GM19395 (cell line): ENCODE data around the gene ZNF524.
"Not testable (repeated sequence)": the region's sequence is repeated elsewhere in the genome, so short reads cannot be mapped to it uniquely, and the experiment has no call there.

Experiments
- ATAC-seq: cut with Tn5 transposase; IDR thresholded peaks from one replicate; pipeline ENCODE4 v1.9.1; 2021; ENCODE audit warnings: mild to moderate bottlenecking, moderate library complexity; ENCODE audit not compliant: unreplicated experiment

The ZNF524 gene, protein sequence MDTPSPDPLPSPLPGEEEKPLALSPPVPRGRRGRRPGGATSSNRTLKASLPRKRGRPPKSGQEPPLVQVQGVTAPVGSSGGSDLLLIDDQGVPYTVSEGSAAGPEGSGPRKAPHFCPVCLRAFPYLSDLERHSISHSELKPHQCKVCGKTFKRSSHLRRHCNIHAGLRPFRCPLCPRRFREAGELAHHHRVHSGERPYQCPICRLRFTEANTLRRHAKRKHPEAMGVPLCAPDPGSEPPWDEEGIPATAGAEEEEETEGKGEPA

DNA sequence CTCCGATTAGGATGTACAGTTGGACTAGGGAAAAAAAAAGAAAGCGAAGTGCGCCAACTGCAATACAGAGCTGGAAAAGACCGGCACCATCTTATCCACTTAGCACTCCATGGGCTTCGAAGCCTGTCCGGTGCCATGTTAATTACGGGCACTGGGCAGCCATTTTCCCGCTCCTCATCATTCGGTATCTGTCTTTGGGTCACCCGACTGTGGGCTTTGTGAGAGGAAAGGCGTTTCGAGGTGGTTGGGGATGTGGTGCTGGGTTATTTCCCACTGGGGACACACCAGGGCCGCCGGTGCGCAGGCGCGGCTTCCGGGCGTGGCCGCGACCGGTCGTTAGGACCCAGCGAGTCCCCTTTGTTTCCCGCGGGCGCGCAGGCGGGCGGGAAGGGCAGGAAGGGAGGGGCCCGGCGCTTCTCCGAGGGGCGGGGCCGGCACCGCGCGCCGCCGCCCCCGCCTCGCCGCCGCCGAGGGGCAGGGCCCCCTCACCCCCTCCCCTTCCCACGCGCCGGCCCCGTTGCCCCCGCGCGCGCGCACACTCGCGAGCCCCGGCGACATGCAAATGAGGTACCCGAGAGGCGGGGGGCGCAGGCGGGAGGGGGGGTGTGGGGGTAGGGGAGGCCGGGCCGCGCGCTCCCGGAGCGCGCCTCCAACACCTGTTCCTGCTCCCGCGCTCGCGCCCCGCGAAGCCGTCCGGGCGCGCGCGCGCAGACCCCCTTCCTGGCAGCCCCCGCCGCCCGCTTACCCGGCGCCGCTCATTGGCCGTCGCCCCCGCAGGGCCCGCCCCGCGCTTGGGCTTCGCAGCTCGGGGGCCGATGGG, at the start of gene ZNF524:
TSS of gene ZNF524 (plus strand) at position 447 of the 820 bp plus-strand sequence. CDS start 1,825 bp downstream, outside the sequence.
- ATAC-seq = peak; percentile 58

DNA sequence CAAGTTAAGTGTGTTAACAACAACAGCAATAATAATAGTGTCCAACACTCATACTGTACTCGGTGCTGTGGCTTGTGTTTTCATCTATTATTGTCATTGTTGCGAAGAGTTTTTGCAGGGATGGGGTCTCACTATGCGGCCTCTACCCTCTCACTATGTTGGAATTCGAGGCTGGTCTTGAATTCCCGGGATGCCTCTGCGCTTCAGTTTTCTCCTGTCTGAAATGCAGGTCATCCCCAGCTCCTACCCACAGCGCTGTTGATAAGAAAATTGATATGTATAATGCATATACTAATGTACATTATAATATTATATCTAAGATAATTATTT, 49.8 kb upstream of the ZNF524 start:
- ATAC-seq = no peak

DNA sequence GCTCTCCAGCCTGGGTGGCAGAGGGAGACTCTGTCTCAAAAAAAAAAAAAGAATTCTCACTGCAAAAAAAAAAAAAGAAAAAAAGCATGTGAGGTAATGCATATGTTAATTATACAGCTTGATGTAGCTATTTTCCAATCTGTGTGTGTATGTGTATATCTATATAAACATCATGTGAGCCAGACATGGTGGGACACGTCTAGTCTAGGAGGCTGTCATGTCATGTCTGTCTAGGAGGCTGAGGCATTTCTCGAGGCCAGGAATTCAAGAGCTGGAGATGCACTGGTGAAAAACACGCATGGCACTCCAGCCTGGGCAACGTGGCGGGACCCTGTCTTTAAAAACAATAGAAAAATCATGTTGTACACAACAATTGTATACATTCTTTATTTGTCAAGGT, 47.9 kb upstream of the ZNF524 start:
- no peak for ATAC-seq

DNA sequence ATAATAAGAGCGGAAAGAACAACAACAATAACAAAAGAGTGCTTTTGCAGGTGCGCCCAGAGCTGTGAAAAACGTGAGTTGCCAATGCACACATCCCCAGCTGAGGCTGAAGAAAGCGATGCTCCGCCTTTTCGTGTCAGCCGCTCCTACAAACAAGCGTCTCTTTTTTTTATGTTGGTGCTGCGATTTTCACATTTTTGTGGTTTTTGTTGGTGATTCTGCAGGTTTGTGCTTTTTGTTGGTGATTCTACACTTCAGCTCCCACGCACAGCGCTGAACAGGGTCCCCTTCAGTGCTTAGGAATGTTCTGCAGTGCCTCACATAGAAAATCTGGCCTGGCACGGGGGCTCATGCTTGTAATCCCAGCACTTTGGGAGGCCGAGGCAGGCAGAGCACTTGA, 47.5 kb upstream of the ZNF524 start:
- no peak for ATAC-seq

DNA sequence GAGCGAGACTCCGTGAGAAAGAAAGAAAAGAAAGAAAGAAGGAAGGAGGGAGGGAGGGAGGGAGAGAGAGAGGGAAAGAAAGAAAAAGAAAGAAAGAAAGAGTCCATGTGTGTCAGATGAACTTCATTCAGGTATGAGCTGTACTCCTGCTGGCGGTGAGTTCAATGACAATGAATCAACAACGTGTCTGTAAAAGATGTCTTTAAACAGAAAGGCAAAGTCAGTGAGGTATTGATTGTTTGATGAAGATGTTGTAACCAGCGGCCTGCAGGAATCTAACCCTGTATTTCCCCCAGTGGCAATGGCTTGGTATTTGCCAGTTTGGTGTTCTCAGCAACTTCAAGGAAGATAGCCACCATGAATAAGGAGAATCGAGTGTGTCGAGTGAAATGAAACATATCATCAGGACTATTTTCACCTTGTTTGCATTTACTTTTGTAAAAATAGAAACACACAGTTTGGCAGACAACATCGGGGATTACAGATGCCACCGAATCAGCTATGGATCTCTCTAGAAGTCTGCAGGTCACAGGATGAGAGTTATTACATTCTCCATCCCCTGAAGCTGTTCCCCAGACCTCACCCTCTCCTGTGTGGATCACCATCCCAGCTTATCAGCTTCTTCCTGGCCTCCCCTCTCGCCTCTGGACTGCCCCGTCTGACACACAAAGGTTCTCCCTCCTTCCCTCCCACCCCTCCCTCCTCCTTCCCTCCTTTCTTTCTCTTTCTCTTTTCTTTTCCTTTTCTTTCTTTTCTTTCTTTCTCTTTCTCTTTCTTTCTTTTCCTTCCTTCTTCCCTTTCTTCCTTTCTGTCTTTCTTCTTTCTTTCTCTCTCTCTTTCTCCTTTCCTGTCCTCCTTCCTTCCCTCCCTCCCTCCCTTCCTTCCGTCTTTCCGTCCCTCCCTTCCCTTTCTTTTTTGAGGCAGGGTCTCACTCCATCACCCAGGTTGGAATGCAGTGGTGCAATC, 46.6 kb upstream of the ZNF524 start:
- ATAC-seq = no peak

DNA sequence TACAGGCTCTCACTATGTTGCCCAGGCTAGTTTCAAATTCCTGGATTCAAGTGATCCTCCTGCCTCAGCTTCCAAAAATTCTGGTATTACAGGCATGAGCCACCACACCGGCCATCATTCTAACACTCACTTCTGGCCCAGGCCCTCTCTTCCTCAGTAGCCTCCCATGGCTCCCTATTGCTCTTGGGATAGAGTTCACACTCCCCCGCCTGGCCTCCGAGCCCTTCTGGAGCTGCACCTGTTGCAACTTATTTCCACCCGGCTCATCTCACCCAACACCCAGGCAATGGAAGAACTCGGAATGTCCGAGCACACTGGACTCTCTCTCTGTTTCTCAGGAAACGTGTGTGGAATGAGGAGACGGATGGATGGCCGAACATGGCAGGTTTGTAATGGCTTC, 45.8 kb upstream of the ZNF524 start:
- no peak for ATAC-seq

DNA sequence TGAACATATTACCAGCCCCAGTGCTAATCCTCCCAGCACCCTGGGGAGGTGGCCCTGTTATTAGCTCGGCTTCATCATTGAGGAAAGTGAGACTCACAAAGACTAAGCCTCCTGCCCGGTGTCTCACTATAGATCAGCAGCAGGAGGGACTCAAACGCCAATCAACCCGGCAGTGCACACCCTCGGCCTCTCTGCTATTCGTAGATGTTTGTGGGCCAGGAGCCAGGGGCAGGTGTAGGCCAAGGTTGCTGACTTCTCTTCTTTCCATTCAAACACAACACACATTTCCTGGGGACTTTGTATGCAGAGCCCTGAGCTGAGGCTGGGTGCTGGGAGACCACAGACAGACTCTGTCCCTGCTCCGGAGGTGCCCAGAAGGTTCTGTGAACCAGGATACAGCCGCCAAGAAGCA, 45.3 kb upstream of the ZNF524 start:
- ATAC-seq = no peak

DNA sequence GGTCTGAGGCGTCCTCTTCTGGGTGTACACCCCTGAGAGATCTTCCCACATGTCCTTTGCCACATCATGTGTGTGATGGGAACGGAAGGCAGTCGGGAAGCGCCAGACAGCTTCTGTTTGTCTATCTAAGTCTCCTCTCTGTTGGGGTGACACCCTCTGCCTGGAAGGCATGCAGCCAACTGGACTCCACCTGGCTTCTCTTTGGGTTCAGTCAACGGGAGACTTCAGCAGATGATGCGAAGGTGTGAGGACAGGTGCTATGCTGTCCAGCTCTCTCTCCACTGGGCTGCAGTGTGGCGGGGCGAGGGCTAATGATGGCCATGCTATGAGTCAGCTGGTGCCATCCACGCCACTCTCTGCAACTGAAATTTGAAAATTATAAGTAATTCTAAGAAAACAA, 40.4 kb upstream of the ZNF524 start:
- ATAC-seq = no peak

DNA sequence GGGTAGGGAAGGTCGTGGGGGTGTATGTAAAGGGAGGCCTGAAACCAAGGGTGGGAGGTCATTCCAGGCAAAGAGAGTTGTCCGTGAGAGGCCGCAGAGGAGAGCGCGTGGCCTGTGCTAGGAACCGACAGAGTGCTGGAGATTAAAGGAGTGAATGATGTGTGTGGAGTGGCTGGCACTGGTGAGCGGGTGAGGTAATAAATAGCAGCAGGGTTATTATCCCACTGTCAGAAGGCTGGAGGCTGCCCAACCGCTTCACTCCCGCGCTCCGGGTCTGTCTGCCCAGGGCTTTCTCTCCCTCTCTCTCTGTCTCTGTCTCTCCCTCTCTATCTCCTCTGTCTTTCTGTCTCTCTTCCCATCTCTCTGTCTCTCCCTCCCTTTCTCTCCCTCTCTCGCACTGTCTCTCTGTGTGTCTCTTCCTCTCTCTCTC, 36.8 kb upstream of the ZNF524 start:
- ATAC-seq = no peak

DNA sequence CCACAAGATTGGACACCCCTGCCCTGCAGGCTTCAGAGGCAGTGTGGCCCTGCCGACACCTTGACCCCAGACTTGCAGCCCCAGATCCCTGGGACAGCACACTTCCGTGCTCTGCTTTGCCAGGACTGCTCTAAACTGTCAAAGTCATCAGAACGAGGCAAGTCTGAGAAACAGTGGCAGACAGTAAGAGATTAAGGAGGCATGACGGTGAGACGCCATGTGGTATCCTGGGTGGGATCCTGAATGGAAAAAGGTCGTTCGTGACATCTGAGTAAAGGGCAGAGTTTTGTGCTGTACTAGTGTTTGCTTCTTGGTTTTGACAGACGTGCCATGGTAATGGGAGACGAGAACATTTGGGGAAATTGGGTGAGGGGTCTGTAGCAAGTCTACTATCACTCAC, 33.3 kb upstream of the ZNF524 start:
- no peak for ATAC-seq

DNA sequence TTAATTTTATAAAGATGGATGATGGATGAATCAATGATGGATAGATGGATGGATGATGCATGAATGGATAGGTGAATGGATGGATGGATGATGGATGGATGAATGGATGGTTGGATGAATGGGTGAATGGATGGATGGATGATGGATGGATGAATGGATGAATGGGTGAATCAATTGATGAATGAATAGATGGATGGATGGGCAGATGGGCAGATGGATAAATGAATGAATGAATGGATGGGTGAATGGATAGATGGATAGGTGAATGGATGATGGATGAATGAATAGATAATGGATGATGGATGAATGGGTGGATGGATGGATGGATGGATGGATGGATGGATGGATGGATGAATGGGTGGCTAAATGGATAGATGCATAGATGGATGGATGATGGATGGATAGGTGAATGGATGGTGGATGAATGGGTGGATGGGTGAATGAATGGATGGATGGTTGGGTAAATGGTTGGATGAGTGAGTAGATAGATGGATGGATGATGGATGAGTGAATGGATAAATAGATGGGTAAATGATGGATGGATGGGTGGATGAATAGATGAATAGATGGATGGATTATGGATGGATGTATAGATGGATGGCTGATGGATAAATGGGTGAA, 32.3 kb upstream of the ZNF524 start:
- no peak for ATAC-seq

DNA sequence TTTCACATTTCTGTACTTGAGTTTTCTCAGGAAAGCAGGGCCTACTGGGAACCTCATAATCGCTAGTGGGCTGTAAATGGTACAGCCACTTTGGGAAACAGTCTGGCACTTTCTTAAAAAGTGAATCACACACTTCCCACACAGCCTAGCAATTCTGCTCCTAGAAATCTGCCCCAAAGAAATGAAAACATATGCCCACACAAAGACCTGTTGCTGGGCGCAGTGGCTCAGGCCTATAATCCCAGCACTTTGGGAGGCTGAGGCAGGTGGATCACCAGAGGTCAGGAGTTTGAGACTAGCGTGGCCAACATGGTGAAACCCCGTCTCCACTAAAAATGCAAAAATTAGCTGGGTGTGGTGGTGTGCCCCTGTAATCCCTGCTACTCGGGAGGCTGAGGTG, 30.6 kb upstream of the ZNF524 start:
- not testable (repeated sequence) for ATAC-seq

DNA sequence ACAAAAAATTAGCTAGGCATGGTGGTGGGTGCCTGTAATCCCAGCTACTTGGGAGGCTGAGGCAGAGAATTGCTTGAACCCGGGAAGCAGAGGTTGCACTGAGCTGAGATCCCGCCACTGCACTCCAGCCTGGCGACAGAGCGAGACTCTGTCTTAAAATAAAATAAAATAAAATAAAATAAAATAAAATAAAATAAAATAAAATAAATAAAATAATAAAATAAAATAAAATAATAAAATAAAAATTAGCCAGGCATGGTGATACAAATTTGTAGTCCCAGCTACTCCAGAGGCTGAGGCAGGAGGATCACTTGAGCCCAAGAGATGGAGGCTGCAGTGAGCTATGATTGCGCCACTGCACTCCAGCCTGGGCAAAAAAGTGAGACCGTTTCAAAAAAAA, 26.2 kb upstream of the ZNF524 start:
- not testable (repeated sequence) for ATAC-seq

DNA sequence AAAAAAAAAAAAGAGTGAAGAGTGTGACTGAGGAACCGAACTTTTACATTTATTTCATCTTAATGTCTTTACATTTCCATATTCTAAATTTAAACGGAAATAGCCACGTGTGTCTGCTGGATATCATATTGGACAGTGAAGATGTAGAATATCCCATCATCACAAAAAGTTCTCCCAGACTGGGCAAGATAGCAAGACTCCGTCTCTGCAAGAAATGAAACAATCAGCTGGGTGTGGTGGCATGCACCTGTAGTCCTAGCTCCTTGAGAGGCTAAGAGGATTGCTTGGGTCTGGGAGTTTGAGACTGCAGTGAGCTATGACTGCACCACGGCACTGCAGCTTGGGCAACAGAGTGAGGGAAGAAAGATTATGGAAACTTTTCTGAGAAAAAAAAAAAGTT, 23.3 kb upstream of the ZNF524 start:
- ATAC-seq = no peak

DNA sequence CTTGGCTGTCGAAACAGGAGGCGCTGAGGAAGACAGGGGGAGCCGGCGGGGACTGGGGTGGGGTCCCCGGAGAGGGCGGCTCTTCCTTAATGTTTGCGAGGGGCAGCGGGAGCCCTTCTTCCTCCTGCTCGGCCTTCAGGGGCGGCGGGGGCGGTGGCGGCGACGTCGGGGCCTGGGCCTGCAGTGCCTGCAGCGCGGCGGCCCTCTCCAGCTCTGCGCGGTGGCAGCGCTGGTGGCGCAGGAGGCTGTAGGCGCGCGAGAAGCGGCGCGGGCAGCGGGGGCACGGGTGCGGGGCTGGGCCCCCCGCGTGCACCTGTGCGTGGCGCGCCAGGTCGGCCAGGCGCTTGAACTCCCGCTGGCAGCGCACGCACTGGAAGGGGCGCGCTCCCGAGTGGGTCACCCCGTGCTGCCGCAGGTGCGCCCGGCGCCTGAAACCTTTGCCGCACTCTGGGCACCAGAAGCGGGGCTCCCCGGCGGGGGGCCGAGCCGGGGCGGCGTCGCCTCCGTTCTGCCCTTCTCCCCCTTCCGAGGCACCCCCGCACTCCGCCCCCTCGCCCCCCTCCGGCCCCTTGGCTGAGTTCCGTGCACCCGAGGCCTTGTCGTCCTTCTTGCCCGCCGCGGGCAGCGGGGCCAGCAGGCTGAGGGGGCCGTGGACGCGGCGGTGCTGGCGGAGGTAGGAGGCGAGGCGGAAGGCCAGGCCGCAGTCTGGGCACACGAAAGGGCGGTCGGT, 21.9 kb upstream of the ZNF524 start:
- no peak for ATAC-seq

DNA sequence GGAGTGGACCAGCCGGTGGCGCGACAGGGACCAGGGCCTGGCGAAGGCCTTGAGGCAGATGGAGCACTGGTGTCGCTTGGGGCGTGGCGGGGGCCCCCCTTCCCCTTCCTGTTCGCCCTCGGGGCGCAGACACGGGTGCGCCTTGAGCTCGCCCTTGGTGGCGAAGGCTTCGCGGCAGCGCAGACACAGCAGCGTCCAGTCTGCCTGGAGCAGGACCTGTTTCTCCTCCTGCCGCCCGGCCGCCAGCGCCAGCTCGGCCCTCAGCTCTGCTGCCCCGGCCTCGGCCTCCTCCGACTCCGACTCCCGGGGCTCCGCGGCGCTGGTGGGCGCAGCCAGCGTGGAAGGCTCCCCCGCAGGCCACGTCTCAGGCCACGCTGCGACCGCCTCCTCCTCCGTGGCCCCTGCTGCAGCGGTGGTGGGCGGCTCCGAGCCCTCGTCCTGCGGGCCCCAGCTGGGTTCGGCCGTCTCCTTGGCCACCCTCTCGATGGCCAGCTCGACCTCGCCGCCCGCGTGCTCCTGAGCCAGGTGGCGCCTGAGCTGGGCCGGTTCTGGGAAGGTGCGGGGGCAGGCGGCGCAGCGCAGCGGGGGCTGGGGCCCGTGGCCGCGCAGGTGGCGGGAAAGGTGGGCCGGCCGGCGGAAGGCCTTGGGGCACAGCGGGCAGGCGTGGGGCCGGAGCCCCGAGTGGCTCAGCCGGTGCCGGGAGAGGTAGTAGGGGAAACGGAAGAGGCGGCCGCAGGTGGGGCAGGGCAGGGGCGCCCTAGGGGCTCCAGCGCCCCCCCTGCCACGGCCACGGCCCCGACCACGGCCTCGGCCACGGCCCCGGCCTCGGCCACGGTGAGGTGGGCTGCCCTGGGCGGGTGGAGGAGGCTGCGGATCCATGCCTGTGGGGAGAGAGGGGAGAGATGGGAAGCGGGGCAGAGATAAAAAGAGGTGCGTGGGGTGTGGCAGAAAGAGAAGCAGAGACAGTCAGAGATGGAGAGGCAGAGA, 21.0 kb upstream of the ZNF524 start:
- ATAC-seq = no peak

DNA sequence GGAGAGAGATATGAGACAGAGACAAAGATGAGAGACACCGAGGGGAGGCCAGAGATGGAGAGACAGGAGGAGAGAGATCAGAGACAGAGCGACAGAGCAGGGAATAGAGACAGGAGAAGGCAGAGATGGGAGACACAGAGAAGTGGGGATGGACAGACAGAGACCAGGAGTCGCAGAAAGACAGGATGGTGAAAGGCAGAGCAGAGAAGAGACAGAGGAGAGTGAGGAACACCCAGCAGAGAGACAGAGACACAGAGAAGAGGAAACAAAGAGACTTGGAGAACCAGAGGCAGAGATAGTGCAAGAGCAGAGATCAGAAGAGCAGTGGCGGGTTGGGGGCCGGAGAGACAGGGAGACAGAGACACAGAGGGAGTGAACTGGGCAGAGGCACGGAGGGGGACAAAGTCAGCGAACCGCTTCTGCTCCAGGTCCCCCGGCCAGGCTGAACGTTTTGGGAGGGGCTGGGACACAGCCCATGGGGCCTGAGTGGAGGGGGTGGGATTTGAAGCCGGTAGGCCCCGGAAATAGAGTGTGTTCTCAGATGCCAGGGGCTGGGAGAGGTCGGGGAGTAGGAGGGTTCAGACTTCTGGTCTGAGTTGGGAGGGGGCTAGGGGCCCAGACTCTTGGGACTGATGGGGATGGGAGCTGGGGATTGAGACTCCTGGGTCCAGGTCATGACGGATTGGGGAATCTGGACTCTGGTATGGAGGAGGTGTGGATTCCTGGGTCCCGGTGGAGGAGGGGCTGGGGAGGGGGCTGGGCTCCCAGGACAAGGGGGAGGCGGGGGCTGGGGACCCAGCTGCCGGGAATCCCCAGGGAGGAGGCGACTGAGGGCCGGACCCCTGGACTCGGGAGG, 20.1 kb upstream of the ZNF524 start:
- no peak for ATAC-seq

DNA sequence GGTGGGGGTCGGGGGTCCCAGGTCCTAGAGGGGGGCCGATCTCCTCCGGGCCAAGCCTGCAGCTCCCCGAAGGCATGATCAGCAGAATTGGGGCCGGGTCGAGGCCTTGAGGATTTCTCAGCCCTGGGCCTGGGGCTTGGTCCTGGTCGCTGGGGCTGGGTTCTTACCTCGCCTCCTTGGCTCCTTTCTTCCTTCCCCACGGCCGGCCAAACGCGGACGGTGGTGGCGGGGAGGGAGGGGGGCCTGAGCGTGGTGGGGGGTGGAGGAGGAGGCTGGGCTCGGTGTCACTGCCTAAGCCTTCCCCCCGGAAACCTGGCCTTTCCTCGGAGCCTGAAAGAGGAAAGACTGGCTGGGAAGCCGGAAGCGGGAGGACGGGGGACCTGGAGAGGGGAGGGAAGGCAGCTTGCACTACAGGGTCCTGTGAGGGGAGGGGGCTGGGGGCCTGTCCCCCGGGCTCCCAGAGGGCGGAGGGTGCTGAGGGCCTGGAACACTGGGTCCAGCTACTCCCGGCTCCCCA, 19.4 kb upstream of the ZNF524 start, which contains the start of gene ZNF579:
TSS of gene ZNF579 (minus strand) at position 221 of the 517 bp plus-strand sequence. CDS start 1,209 bp downstream, outside the sequence.
- ATAC-seq = no peak
